Gastrocnemius medialis (tissue), 4 donors: ENCODE measurements around the gene SEMA6B.

Experiments
- CTCF ChIP-seq, 5 experiments: fragments of 450-650 bp in 3 of 5; fragments of 200-600 bp in 2 of 5; sonication (generic) in 2 of 5; IDR thresholded peaks in 4 of 5; conservative IDR thresholded peaks in 1 of 5; 1 replicate in 4 of 5; 2 replicates in 1 of 5; pipeline ENCODE4 v1.5.1; 2016 to 2019; ENCODE audit warnings: antibody characterized with exemption in 5 of 5, mild to moderate bottlenecking in 3 of 5, moderate library complexity in 3 of 5
- POLR2A ChIP-seq, 2 donors: fragments of 450-650 bp; IDR thresholded peaks; one replicate each; pipeline ENCODE4 v1.6.1; 2017; ENCODE audit warnings: antibody characterized with exemption in 2 of 2, mild to moderate bottlenecking in 2 of 2, moderate library complexity in 2 of 2

GRCh38 chr19:4512070-4512469, 47.4 kb downstream of the SEMA6B start:
- TF ChIP-seq CTCF (IDR thresholded peaks at IDR 0.05 in 4 of 5, conservative IDR thresholded peaks at IDR 0.05 in 1 of 5) (no peak), POLR2A (IDR thresholded peaks at IDR 0.05) (no peak)
